ENCODE results near the gene CRYBA4.

The CRYBA4 gene

GRCh38 chr22:26577081-26577480 is 44.7 kb upstream of the CRYBA4 start:
- Histone ChIP-seq H3K79me1 (replicated peaks; ENCODE audit: low read length, poor library complexity, severe bottlenecking) (peaks cover 36% of the 10 kb centered on the region), H2BK5ac (ENCODE audit: low read depth, low read length, poor library complexity, severe bottlenecking) (no peak overlapping the region), H3K4me1 (ENCODE audit: control insufficient read depth, insufficient read depth, low read depth, low read length) (peaks cover 1% of the 10 kb centered on the region), H4K8ac (ENCODE audit: low read length) (no peak overlapping the region), H3K27ac (ENCODE audit: low read length, poor library complexity, severe bottlenecking) (no peak overlapping the region), H3K9me3 (ENCODE audit: control insufficient read depth, low read length) (no peaks in the 10 kb centered on the region), H3K4ac (ENCODE audit: low read depth in 1 of 2, low read length in 2 of 2) (no peak overlapping the region), H2BK12ac (ENCODE audit: low read length in 2 of 2) (no peak overlapping the region), H4K91ac (ENCODE audit: low read length) (no peak overlapping the region), H3K14ac (ENCODE audit: low read length in 2 of 2) (no peak overlapping the region), H3K18ac (ENCODE audit: low read depth in 1 of 2, low read length in 2 of 2) (no peak overlapping the region), H3K4me3 (ENCODE audit: insufficient read depth in 1 of 2, low read depth in 1 of 2, low read length in 2 of 2) (no peak overlapping the region), H3K9ac (ENCODE audit: low read length) (no peak overlapping the region), H2BK15ac (ENCODE audit: low read depth, poor library complexity, severe bottlenecking) (no peak overlapping the region), H3K23ac (ENCODE audit: low read length in 2 of 2) (no peak overlapping the region), H3K4me2 (ENCODE audit: low read length, poor library complexity, severe bottlenecking) (no peak overlapping the region), H3K27me3 (ENCODE audit: control insufficient read depth in 1 of 2, insufficient read depth in 1 of 2, low read length in 2 of 2) (no peaks in the 10 kb centered on the region), H2AFZ (ENCODE audit: low read depth, low read length) (no peak overlapping the region), H2AK5ac (ENCODE audit: low read length, severe bottlenecking) (no peak overlapping the region), H2BK120ac (ENCODE audit: low read depth, low read length) (no peak overlapping the region), H3K36me3 (ENCODE audit: control insufficient read depth in 1 of 2, insufficient read depth in 2 of 2, low read depth in 1 of 2, low read length in 2 of 2) (peaks cover 5 to 8% of the 10 kb centered on the region in 2 experiments)
- no peak for DNase-seq
- 97% methylated on average over 7 of the region's 7 CpGs for WGBS

- Histone ChIP-seq H3K4ac (ENCODE audit: low read depth in 1 of 2, low read length in 2 of 2) (no peak overlapping the region), H3K27me3 (ENCODE audit: control insufficient read depth in 1 of 2, insufficient read depth in 1 of 2, low read length in 2 of 2) (no peaks in the 10 kb centered on the region), H4K91ac (ENCODE audit: low read length) (no peak overlapping the region), H3K4me2 (ENCODE audit: low read length, poor library complexity, severe bottlenecking) (no peak overlapping the region), H3K18ac (ENCODE audit: low read depth in 1 of 2, low read length in 2 of 2) (no peak overlapping the region), H2BK5ac (ENCODE audit: low read depth, low read length, poor library complexity, severe bottlenecking) (no peak overlapping the region), H2AK5ac (ENCODE audit: low read length, severe bottlenecking) (no peak overlapping the region), H2AFZ (ENCODE audit: low read depth, low read length) (no peak overlapping the region), H3K36me3 (ENCODE audit: control insufficient read depth in 1 of 2, insufficient read depth in 2 of 2, low read depth in 1 of 2, low read length in 2 of 2) (peaks cover 5 to 12% of the 10 kb centered on the region in 2 experiments), H3K4me3 (ENCODE audit: insufficient read depth in 1 of 2, low read depth in 1 of 2, low read length in 2 of 2) (no peak overlapping the region), H3K23ac (ENCODE audit: low read length in 2 of 2) (no peak overlapping the region), H2BK12ac (ENCODE audit: low read length in 2 of 2) (no peak overlapping the region), H3K4me1 (ENCODE audit: control insufficient read depth, insufficient read depth, low read depth, low read length) (peaks cover 2% of the 10 kb centered on the region), H3K9me3 (ENCODE audit: control insufficient read depth, low read length) (no peaks in the 10 kb centered on the region), H3K27ac (ENCODE audit: low read length, poor library complexity, severe bottlenecking) (no peak overlapping the region), H2BK15ac (ENCODE audit: low read depth, poor library complexity, severe bottlenecking) (no peak overlapping the region), H3K14ac (ENCODE audit: low read length in 2 of 2) (no peak overlapping the region), H2BK120ac (ENCODE audit: low read depth, low read length) (no peak overlapping the region), H4K8ac (ENCODE audit: low read length) (no peak overlapping the region), H3K9ac (ENCODE audit: low read length) (no peak overlapping the region), H3K79me1 (replicated peaks; ENCODE audit: low read length, poor library complexity, severe bottlenecking) (peaks cover 43% of the 10 kb centered on the region)
- 71% methylated on average over 7 of the region's 10 CpGs for WGBS
- DNase-seq, result no peak
Observed at GRCh38 chr22:26579331-26579886, 42.4 kb upstream of the CRYBA4 start.

GRCh38 chr22:26580240-26580962 is 41.4 kb upstream of the CRYBA4 start:
- peaks cover 6% of the 10 kb centered on the region for H3K4me1 ChIP-seq (ENCODE audit: control insufficient read depth, insufficient read depth, low read depth, low read length)
- 74% methylated on average over 12 of the region's 13 CpGs for WGBS
- H3K9me3 ChIP-seq (ENCODE audit: control insufficient read depth, low read length), result no peaks in the 10 kb centered on the region
- H3K79me1 ChIP-seq (replicated peaks; ENCODE audit: low read length, poor library complexity, severe bottlenecking), result peaks cover 36% of the 10 kb centered on the region
- no peak overlapping the region for H2BK15ac ChIP-seq (ENCODE audit: low read depth, poor library complexity, severe bottlenecking)
- no peak overlapping the region for H3K4me3 ChIP-seq (ENCODE audit: insufficient read depth in 1 of 2, low read depth in 1 of 2, low read length in 2 of 2)
- no peak overlapping the region for H2BK12ac ChIP-seq (ENCODE audit: low read length in 2 of 2)
- no peak overlapping the region for H4K8ac ChIP-seq (ENCODE audit: low read length)
- no peak overlapping the region for H4K91ac ChIP-seq (ENCODE audit: low read length)
- H2BK5ac ChIP-seq (ENCODE audit: low read depth, low read length, poor library complexity, severe bottlenecking), result no peak overlapping the region
- H2AFZ ChIP-seq (ENCODE audit: low read depth, low read length), result no peak overlapping the region
- no peaks in the 10 kb centered on the region for H3K27me3 ChIP-seq (ENCODE audit: control insufficient read depth in 1 of 2, insufficient read depth in 1 of 2, low read length in 2 of 2)
- no peak overlapping the region for H3K4me2 ChIP-seq (ENCODE audit: low read length, poor library complexity, severe bottlenecking)
- no peak for DNase-seq
- H3K36me3 ChIP-seq (ENCODE audit: control insufficient read depth in 1 of 2, insufficient read depth in 2 of 2, low read depth in 1 of 2, low read length in 2 of 2), result peaks cover 5 to 12% of the 10 kb centered on the region in 2 experiments
- H3K14ac ChIP-seq (ENCODE audit: low read length in 2 of 2), result no peak overlapping the region
- no peak overlapping the region for H3K9ac ChIP-seq (ENCODE audit: low read length)
- H2BK120ac ChIP-seq (ENCODE audit: low read depth, low read length), result no peak overlapping the region
- H3K4ac ChIP-seq (ENCODE audit: low read depth in 1 of 2, low read length in 2 of 2), result no peak overlapping the region
- H3K18ac ChIP-seq (ENCODE audit: low read depth in 1 of 2, low read length in 2 of 2), result no peak overlapping the region
- H3K23ac ChIP-seq (ENCODE audit: low read length in 2 of 2), result no peak overlapping the region
- no peak overlapping the region for H3K27ac ChIP-seq (ENCODE audit: low read length, poor library complexity, severe bottlenecking)
- no peak overlapping the region for H2AK5ac ChIP-seq (ENCODE audit: low read length, severe bottlenecking)

- H3K36me3 ChIP-seq (ENCODE audit: control insufficient read depth in 1 of 2, insufficient read depth in 2 of 2, low read depth in 1 of 2, low read length in 2 of 2), result peaks cover 5 to 12% of the 10 kb centered on the region in 2 experiments
- no peak overlapping the region for H3K9ac ChIP-seq (ENCODE audit: low read length)
- WGBS, result 76% methylated on average over 1 of the region's 1 CpG
- no peak overlapping the region for H2BK12ac ChIP-seq (ENCODE audit: low read length in 2 of 2)
- no peak overlapping the region for H2BK5ac ChIP-seq (ENCODE audit: low read depth, low read length, poor library complexity, severe bottlenecking)
- H3K79me1 ChIP-seq (replicated peaks; ENCODE audit: low read length, poor library complexity, severe bottlenecking), result peaks cover 36% of the 10 kb centered on the region
- H2AK5ac ChIP-seq (ENCODE audit: low read length, severe bottlenecking), result no peak overlapping the region
- H2BK15ac ChIP-seq (ENCODE audit: low read depth, poor library complexity, severe bottlenecking), result no peak overlapping the region
- H3K9me3 ChIP-seq (ENCODE audit: control insufficient read depth, low read length), result no peaks in the 10 kb centered on the region
- no peak overlapping the region for H3K4me3 ChIP-seq (ENCODE audit: insufficient read depth in 1 of 2, low read depth in 1 of 2, low read length in 2 of 2)
- no peak overlapping the region for H4K8ac ChIP-seq (ENCODE audit: low read length)
- H3K4me2 ChIP-seq (ENCODE audit: low read length, poor library complexity, severe bottlenecking), result no peak overlapping the region
- H3K4me1 ChIP-seq (ENCODE audit: control insufficient read depth, insufficient read depth, low read depth, low read length), result peaks cover 8% of the 10 kb centered on the region
- no peak overlapping the region for H2BK120ac ChIP-seq (ENCODE audit: low read depth, low read length)
- no peak for DNase-seq
- no peak overlapping the region for H3K14ac ChIP-seq (ENCODE audit: low read length in 2 of 2)
- no peak overlapping the region for H3K27ac ChIP-seq (ENCODE audit: low read length, poor library complexity, severe bottlenecking)
- H3K27me3 ChIP-seq (ENCODE audit: control insufficient read depth in 1 of 2, insufficient read depth in 1 of 2, low read length in 2 of 2), result no peaks in the 10 kb centered on the region
- H3K23ac ChIP-seq (ENCODE audit: low read length in 2 of 2), result no peak overlapping the region
- H3K4ac ChIP-seq (ENCODE audit: low read depth in 1 of 2, low read length in 2 of 2), result no peak overlapping the region
- no peak overlapping the region for H2AFZ ChIP-seq (ENCODE audit: low read depth, low read length)
- no peak overlapping the region for H4K91ac ChIP-seq (ENCODE audit: low read length)
- no peak overlapping the region for H3K18ac ChIP-seq (ENCODE audit: low read depth in 1 of 2, low read length in 2 of 2)
Observed at GRCh38 chr22:26581026-26581425, 40.7 kb upstream of the CRYBA4 start.
